ENCODE results near the gene SLC23A3. TPM values are rescaled to one million over a fixed set of nuclear protein-coding genes. Genes with fewer than 3 reads are reported as not detected.

The SLC23A3 gene
- total and polyA plus RNA-seq, 5 donors from 2014 or later, result 1.3 TPM; not detected in 4

DNA sequence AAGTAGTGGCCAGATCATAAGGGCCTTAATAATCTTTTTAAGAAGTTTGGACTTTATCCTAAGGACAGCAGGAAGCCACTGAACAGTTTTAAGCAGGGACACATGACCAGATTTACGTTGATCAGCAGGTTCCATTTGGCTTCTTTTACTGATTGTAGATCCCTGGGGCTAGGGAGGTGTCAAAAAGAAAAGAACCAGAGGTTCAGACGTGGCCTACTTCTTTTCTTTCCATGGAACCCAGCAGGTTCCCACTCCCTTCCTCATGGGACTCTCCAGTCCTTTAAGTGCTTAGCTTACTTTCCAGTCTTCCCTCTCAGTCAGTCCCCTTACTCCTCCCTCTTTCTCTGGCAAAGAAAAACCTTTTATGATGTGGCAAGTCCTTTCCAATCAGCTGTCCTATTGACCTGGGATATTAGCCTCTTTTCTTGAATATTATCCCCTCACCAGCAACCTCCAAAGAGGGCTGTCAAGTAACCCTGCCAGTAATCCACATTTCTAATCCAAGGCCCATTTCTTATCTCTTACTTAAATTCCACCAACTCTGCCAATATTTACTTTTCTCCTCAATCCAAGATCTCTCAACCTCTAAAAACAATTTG is 42.7 kb downstream of the SLC23A3 start:
- DNase-seq, result no peak
- no peak overlapping the region for H3K27ac ChIP-seq (ENCODE audit: insufficient read depth, low read length, poor library complexity, severe bottlenecking)
- Mint-ChIP-seq H3K27ac (peak overlapping the region in 1 of 3 donors; percentile 17), H3K4me3 (no peak overlapping the region), H3K9me3 (no peaks in the 10 kb centered on the region), H3K27me3 (no peaks in the 10 kb centered on the region), H3K36me3 (peaks cover 23% of the 10 kb centered on the region), H3K4me1 (peaks cover 9 to 39% (median 17%) of the 10 kb centered on the region in 4 donors)
- H3K4me3 ChIP-seq (ENCODE audit: low read depth, low read length), result no peak overlapping the region
- no peak for ATAC-seq (ENCODE audit: low read depth in 2 of 2)
- no peaks in the 10 kb centered on the region for H3K9me3 ChIP-seq (ENCODE audit: control insufficient read depth in 2 of 2, low read length in 2 of 2)
- peaks cover 14% of the 10 kb centered on the region for H3K36me3 ChIP-seq (ENCODE audit: control insufficient read depth, insufficient read depth, low read length)
- H3K4me1 ChIP-seq (ENCODE audit: control insufficient read depth, insufficient read depth, low read length, poor library complexity, severe bottlenecking), result no peaks in the 10 kb centered on the region
- H3K27me3 ChIP-seq (ENCODE audit: control insufficient read depth, insufficient read depth, low read length), result no peaks in the 10 kb centered on the region

DNA sequence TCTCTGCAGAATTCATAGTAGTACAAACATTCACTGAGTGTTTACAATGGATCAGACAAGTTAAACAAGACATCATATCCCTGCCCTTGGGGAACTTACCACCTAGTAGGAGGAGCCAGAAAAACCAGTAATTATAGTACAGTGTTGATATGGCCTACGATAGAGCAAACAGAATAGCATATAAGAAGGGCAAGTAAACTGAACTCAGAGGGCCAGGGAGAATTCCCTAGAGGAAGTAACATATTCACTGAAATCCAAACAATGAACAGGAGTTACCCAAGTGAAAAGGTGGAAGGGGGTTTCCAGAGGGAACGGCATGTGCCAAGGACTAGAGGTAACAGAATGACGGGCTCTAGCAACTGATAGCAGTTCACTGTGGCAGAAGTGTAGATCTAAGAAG is 43.3 kb downstream of the SLC23A3 start:
- H3K9me3 ChIP-seq (ENCODE audit: control insufficient read depth in 2 of 2, low read length in 2 of 2), result no peaks in the 10 kb centered on the region
- Mint-ChIP-seq H3K36me3 (peaks cover 22% of the 10 kb centered on the region), H3K27ac (no peak overlapping the region), H3K4me1 (peaks cover 9 to 40% (median 17%) of the 10 kb centered on the region in 4 donors), H3K27me3 (no peaks in the 10 kb centered on the region), H3K4me3 (no peak overlapping the region), H3K9me3 (no peaks in the 10 kb centered on the region)
- H3K36me3 ChIP-seq (ENCODE audit: control insufficient read depth, insufficient read depth, low read length), result peaks cover 14% of the 10 kb centered on the region
- no peaks in the 10 kb centered on the region for H3K27me3 ChIP-seq (ENCODE audit: control insufficient read depth, insufficient read depth, low read length)
- DNase-seq (no peak), ATAC-seq (ENCODE audit: low read depth in 2 of 2) (no peak)
- H3K4me1 ChIP-seq (ENCODE audit: control insufficient read depth, insufficient read depth, low read length, poor library complexity, severe bottlenecking), result no peaks in the 10 kb centered on the region
- H3K27ac ChIP-seq (ENCODE audit: insufficient read depth, low read length, poor library complexity, severe bottlenecking), result no peak overlapping the region
- no peak overlapping the region for H3K4me3 ChIP-seq (ENCODE audit: low read depth, low read length)

DNA sequence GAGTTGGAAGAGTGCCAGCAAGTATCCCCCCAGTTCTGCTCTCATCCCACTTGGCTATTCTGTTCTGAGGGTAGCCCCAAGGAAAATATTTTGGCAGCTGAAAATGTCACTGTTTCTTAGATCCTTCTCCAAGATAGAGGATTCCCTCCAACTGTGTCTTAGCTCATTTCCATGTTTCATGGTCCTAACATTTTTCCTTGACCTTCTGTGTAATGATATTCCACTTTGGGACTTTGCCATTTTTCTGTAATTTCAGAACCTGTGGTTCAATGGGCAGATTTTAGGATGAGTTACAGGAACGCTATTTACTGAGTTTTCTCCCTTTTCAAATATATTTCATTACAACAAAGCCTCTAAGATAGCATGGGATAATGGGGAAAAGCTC is 44.0 kb downstream of the SLC23A3 start:
- H3K4me3 Mint-ChIP-seq, result no peak overlapping the region
- no peak overlapping the region for H3K27ac Mint-ChIP-seq
- Histone ChIP-seq H3K9me3 (ENCODE audit: control insufficient read depth in 2 of 2, low read length in 2 of 2) (no peaks in the 10 kb centered on the region), H3K27me3 (ENCODE audit: control insufficient read depth, insufficient read depth, low read length) (no peaks in the 10 kb centered on the region), H3K27ac (ENCODE audit: insufficient read depth, low read length, poor library complexity, severe bottlenecking) (no peak overlapping the region), H3K4me1 (ENCODE audit: control insufficient read depth, insufficient read depth, low read length, poor library complexity, severe bottlenecking) (no peaks in the 10 kb centered on the region), H3K4me3 (ENCODE audit: low read depth, low read length) (no peak overlapping the region), H3K36me3 (ENCODE audit: control insufficient read depth, insufficient read depth, low read length) (peaks cover 11% of the 10 kb centered on the region)
- peaks cover 22% of the 10 kb centered on the region for H3K36me3 Mint-ChIP-seq
- ATAC-seq (ENCODE audit: low read depth in 2 of 2) (no peak), DNase-seq (no peak)
- no peaks in the 10 kb centered on the region for H3K27me3 Mint-ChIP-seq
- H3K4me1 Mint-ChIP-seq, result peaks cover 9 to 40% (median 17%) of the 10 kb centered on the region in 4 donors
- H3K9me3 Mint-ChIP-seq, result no peaks in the 10 kb centered on the region

DNA sequence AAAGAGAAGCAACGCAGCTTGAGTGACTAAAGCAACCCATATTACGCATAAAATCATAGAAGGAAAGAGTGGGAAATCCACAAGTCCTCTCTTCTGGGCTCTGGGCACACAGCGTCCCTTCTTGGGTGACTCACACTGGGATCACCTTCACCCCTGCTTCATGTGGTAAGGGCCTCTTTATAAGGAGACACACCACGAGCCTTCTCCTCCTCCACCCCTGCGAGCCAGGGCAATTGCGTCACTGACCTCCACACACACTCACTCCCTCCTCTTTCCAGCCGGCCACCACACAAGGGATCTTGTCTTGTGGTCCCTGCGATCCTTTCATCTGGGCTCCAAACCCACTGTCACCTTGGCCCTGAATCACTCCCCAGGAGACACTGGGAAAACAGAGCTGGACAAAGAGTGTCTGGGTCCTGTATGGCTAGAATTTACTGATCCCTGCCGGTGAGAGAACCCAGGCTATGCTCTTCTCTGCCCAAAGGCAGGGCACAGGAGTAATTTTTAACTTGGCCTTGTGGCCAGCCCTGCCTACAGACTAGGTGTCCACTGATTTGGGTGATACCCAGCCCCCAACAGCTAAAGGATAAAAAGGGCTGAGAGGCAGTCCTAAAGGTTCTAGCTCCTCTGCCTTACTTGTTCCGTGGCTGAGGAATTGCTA is 44.5 kb downstream of the SLC23A3 start:
- Mint-ChIP-seq H3K9me3 (no peaks in the 10 kb centered on the region), H3K36me3 (peaks cover 18% of the 10 kb centered on the region), H3K27me3 (no peaks in the 10 kb centered on the region), H3K27ac (peak overlapping the region in 2 of 3 donors; percentile 36 to 48), H3K4me1 (peaks cover 9 to 40% (median 17%) of the 10 kb centered on the region in 4 donors), H3K4me3 (no peak overlapping the region)
- Histone ChIP-seq H3K27ac (ENCODE audit: insufficient read depth, low read length, poor library complexity, severe bottlenecking) (no peak overlapping the region), H3K36me3 (ENCODE audit: control insufficient read depth, insufficient read depth, low read length) (peaks cover 11% of the 10 kb centered on the region), H3K27me3 (ENCODE audit: control insufficient read depth, insufficient read depth, low read length) (no peaks in the 10 kb centered on the region), H3K4me3 (ENCODE audit: low read depth, low read length) (no peak overlapping the region), H3K4me1 (ENCODE audit: control insufficient read depth, insufficient read depth, low read length, poor library complexity, severe bottlenecking) (no peaks in the 10 kb centered on the region), H3K9me3 (ENCODE audit: control insufficient read depth in 2 of 2, low read length in 2 of 2) (no peaks in the 10 kb centered on the region)
- DNase-seq (no peak), ATAC-seq (ENCODE audit: low read depth in 2 of 2) (no peak)

DNA sequence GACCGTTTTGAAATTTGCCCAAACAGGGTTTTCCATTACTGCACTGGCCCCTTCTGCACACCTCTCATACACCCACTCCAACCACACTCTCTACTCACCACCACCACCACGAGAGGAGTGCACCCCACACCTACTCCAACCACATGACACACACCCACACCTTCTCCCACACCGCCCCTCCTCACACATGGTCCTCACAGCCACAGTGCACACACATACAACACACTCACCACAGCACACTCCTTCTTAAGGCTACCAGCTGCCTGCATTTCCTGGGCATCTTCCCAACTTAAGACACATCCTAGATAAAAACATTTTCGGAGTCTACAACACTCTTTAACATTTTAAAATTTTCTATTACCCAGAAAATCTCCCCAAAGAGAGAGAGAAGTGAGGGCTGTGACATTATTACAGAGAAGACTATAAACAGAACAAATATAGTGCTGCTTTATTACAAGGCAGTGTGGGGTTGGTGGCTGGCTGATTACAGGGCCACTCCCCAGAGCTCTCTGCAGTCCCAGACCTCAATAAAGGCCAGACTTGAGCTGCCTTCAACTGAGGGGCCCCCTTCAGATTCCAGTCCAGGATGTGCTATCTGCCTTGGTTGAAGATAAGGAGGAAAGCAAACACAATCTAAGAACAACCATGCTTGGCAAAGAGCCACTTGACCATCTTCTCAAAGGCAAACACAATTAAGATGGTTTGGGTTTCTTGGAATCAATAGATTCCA is 45.3 kb downstream of the SLC23A3 start:
- no peaks in the 10 kb centered on the region for H3K9me3 ChIP-seq (ENCODE audit: control insufficient read depth in 2 of 2, low read length in 2 of 2)
- DNase-seq (no peak), ATAC-seq (ENCODE audit: low read depth in 2 of 2) (peak in 1 of 2 donors; percentile 31)
- H3K4me3 ChIP-seq (ENCODE audit: low read depth, low read length), result no peak overlapping the region
- Mint-ChIP-seq H3K27me3 (no peaks in the 10 kb centered on the region), H3K4me1 (peaks cover 13 to 41% (median 19%) of the 10 kb centered on the region in 4 donors), H3K4me3 (no peak overlapping the region), H3K9me3 (no peaks in the 10 kb centered on the region), H3K27ac (peak overlapping the region; percentile 36 to 86 (median 63)), H3K36me3 (peaks cover 18% of the 10 kb centered on the region)
- no peaks in the 10 kb centered on the region for H3K27me3 ChIP-seq (ENCODE audit: control insufficient read depth, insufficient read depth, low read length)
- no peak overlapping the region for H3K27ac ChIP-seq (ENCODE audit: insufficient read depth, low read length, poor library complexity, severe bottlenecking)
- H3K36me3 ChIP-seq (ENCODE audit: control insufficient read depth, insufficient read depth, low read length), result peaks cover 11% of the 10 kb centered on the region
- H3K4me1 ChIP-seq (ENCODE audit: control insufficient read depth, insufficient read depth, low read length, poor library complexity, severe bottlenecking), result no peaks in the 10 kb centered on the region

DNA sequence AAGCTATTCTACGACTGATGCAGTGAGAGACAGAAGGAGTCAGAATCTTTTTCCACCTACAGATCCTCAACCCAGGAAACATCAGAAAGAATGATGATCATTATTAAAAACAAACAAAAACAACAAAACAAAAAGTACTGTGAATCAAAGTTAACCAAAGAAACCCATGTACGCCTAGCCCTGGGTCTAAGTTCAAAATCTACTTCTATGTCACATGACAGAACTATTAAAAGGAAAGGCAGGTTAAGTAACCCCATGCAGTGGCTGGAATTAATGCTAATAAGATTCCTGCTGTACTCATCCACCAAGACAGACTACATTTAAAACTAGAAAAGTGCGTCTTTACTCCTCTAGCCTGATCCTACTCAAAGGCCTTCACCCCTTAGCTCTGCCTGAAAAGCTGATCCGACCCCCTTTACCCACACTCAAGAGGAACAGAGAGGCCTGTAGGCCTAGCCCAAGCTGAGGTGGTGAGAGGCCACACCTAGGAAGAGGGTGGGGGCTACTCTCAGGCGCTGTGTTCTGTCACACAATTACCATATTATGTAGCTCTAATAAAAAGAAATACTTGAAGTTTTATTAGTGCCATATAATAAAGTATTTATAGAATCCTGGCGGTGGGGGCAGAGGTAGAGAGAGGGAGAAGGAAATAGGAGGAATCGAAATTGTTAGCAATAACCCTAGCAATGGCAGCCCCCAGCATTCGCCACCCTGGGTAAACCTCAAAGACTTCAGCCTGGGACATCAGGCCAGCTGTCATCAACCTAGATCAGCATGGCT is 46.3 kb downstream of the SLC23A3 start:
- ATAC-seq (ENCODE audit: low read depth in 2 of 2), result no peak
- peaks cover 13 to 39% (median 20%) of the 10 kb centered on the region in 4 donors for H3K4me1 Mint-ChIP-seq
- Histone ChIP-seq H3K4me3 (ENCODE audit: low read depth, low read length) (no peak overlapping the region), H3K4me1 (ENCODE audit: control insufficient read depth, insufficient read depth, low read length, poor library complexity, severe bottlenecking) (no peaks in the 10 kb centered on the region), H3K27me3 (ENCODE audit: control insufficient read depth, insufficient read depth, low read length) (no peaks in the 10 kb centered on the region), H3K36me3 (ENCODE audit: control insufficient read depth, insufficient read depth, low read length) (peaks cover 11% of the 10 kb centered on the region), H3K27ac (ENCODE audit: insufficient read depth, low read length, poor library complexity, severe bottlenecking) (no peak overlapping the region), H3K9me3 (ENCODE audit: control insufficient read depth in 2 of 2, low read length in 2 of 2) (no peaks in the 10 kb centered on the region)
- no peaks in the 10 kb centered on the region for H3K27me3 Mint-ChIP-seq
- H3K9me3 Mint-ChIP-seq, result no peaks in the 10 kb centered on the region
- no peak overlapping the region for H3K27ac Mint-ChIP-seq
- peaks cover 18% of the 10 kb centered on the region for H3K36me3 Mint-ChIP-seq
- H3K4me3 Mint-ChIP-seq, result no peak overlapping the region
- DNase-seq, result no peak

DNA sequence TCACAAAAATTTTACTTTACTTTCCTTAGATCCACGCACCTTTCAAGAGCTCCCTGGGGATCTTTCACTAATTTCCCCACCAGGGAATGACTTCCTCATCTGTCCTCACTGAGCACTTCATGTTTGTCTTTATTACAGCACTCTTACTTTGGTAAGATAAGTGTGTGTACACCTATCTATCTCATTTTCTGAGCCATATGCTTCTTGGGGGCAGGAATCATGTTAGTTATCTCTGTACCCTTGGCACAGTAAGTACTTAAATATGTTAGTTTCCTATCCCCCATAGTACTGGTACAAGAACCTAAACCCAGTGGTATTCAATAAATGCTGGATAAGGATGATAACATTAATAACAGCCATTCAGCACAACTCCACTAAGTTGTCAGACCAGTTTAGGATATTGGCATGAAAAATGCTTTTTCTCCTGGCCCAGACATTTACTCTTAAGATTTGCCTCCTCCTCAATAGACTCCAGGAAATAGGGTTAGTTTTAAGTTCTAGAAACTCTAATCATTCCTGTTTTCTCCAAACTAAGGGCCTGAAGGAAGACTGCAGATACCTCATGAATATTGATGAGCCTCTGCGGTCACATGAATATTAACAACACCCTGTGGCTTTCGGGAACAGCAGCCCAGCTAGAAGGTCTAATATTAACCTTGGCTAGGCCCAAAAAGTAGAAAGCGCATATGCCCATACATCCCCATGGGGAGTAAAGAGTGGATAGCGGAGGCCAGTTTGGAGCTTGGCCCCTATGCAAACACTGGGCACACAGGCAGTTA is 47.4 kb downstream of the SLC23A3 start:
- Mint-ChIP-seq H3K4me3 (no peak overlapping the region), H3K4me1 (peaks cover 9 to 31% (median 21%) of the 10 kb centered on the region in 4 donors), H3K36me3 (peaks cover 16% of the 10 kb centered on the region), H3K9me3 (no peaks in the 10 kb centered on the region), H3K27ac (no peak overlapping the region), H3K27me3 (no peaks in the 10 kb centered on the region)
- no peaks in the 10 kb centered on the region for H3K4me1 ChIP-seq (ENCODE audit: control insufficient read depth, insufficient read depth, low read length, poor library complexity, severe bottlenecking)
- peaks cover 11% of the 10 kb centered on the region for H3K36me3 ChIP-seq (ENCODE audit: control insufficient read depth, insufficient read depth, low read length)
- H3K4me3 ChIP-seq (ENCODE audit: low read depth, low read length), result no peak overlapping the region
- no peak overlapping the region for H3K27ac ChIP-seq (ENCODE audit: insufficient read depth, low read length, poor library complexity, severe bottlenecking)
- ATAC-seq (ENCODE audit: low read depth in 2 of 2), result no peak
- no peaks in the 10 kb centered on the region for H3K27me3 ChIP-seq (ENCODE audit: control insufficient read depth, insufficient read depth, low read length)
- H3K9me3 ChIP-seq (ENCODE audit: control insufficient read depth in 2 of 2, low read length in 2 of 2), result no peaks in the 10 kb centered on the region
- no peak for DNase-seq
